ENCODE data around the gene CAPSL. TPM values are rescaled to one million over a fixed set of nuclear protein-coding genes. Genes with fewer than 3 reads are reported as not detected.

Gene CAPSL
- total RNA-seq, 1 donor from 2014 or later = not detected

DNA sequence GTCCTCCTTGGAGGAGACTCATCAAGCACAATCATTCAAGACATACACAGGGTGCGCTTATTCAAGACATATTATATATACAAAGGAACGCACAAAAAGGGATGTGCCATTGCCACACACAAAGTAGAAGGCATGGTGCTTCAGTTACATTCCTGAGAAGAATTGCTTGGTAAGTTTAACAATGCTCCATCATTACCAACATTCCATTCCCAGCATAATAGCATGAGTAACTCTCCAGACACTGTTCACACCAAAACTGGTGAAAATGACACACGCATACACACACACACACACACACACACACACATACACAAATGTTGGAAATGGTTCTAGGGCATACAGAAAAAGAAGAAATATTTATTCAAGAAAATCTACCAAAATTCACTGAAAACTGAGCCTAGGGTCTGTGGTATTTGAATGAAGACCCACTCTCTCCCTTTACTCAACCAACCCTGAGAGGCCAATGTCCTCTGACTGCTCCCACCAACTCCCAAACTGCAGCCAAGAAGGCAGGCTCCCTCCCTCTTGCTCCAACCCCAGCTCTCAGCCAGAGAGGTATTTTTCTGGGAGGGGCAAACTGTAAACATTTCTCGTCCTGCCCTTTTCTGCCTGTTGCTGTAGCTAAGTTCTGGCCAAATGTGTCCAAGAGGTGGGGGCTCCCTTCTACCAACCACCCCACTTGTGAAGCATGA, 32.9 kb upstream of the CAPSL start:
- H3K4me3 Mint-ChIP-seq = no peak overlapping the region
- no peak for DNase-seq (ENCODE audit: low read depth, low spot score)
- TF ChIP-seq, protein P1, sequence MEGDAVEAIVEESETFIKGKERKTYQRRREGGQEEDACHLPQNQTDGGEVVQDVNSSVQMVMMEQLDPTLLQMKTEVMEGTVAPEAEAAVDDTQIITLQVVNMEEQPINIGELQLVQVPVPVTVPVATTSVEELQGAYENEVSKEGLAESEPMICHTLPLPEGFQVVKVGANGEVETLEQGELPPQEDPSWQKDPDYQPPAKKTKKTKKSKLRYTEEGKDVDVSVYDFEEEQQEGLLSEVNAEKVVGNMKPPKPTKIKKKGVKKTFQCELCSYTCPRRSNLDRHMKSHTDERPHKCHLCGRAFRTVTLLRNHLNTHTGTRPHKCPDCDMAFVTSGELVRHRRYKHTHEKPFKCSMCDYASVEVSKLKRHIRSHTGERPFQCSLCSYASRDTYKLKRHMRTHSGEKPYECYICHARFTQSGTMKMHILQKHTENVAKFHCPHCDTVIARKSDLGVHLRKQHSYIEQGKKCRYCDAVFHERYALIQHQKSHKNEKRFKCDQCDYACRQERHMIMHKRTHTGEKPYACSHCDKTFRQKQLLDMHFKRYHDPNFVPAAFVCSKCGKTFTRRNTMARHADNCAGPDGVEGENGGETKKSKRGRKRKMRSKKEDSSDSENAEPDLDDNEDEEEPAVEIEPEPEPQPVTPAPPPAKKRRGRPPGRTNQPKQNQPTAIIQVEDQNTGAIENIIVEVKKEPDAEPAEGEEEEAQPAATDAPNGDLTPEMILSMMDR (conservative IDR thresholded peaks at IDR 0.05) = no peak
- peaks cover 16% of the 10 kb centered on the region for H3K27me3 Mint-ChIP-seq (ENCODE audit: low read depth)
- no peaks in the 10 kb centered on the region for H3K4me1 Mint-ChIP-seq
- H3K27ac Mint-ChIP-seq (ENCODE audit: unreplicated experiment) = no peak overlapping the region
- no peaks in the 10 kb centered on the region for H3K36me3 Mint-ChIP-seq (ENCODE audit: low read depth)
- H3K9me3 Mint-ChIP-seq = peaks cover 5% of the 10 kb centered on the region

GRCh38 chr5:35963381-35963843, 25.0 kb upstream of the CAPSL start:
- no peak for DNase-seq (ENCODE audit: low read depth, low spot score)
- TF ChIP-seq, protein P1 (conservative IDR thresholded peaks at IDR 0.05) = peak; percentile 63
- Mint-ChIP-seq H3K27ac (ENCODE audit: unreplicated experiment) (no peak overlapping the region), H3K4me3 (no peak overlapping the region), H3K27me3 (ENCODE audit: low read depth) (peaks cover 40% of the 10 kb centered on the region), H3K9me3 (peaks cover 6% of the 10 kb centered on the region), H3K4me1 (no peaks in the 10 kb centered on the region), H3K36me3 (ENCODE audit: low read depth) (peaks cover 2% of the 10 kb centered on the region)

- no peak for DNase-seq (ENCODE audit: low read depth, low spot score)
- TF ChIP-seq, protein P1 (conservative IDR thresholded peaks at IDR 0.05) = no peak
- no peak overlapping the region for H3K4me3 Mint-ChIP-seq
- peaks cover 8% of the 10 kb centered on the region for H3K9me3 Mint-ChIP-seq
- peaks cover 36% of the 10 kb centered on the region for H3K27me3 Mint-ChIP-seq (ENCODE audit: low read depth)
- H3K4me1 Mint-ChIP-seq = no peaks in the 10 kb centered on the region
- H3K36me3 Mint-ChIP-seq (ENCODE audit: low read depth) = peaks cover 2% of the 10 kb centered on the region
- H3K27ac Mint-ChIP-seq (ENCODE audit: unreplicated experiment) = no peak overlapping the region
Observed at GRCh38 chr5:35960328-35960727, 21.9 kb upstream of the CAPSL start.

- TF ChIP-seq, protein P1 (conservative IDR thresholded peaks at IDR 0.05) = no peak
- Mint-ChIP-seq H3K36me3 (ENCODE audit: low read depth) (no peaks in the 10 kb centered on the region), H3K4me3 (no peak overlapping the region), H3K27ac (ENCODE audit: unreplicated experiment) (no peak overlapping the region), H3K4me1 (no peaks in the 10 kb centered on the region), H3K9me3 (peaks cover 6% of the 10 kb centered on the region), H3K27me3 (ENCODE audit: low read depth) (peaks cover 58% of the 10 kb centered on the region)
- DNase-seq (ENCODE audit: low read depth, low spot score) = no peak
Observed at GRCh38 chr5:35956429-35956828, 18.0 kb upstream of the CAPSL start.

- TF ChIP-seq, protein P1 (conservative IDR thresholded peaks at IDR 0.05) = no peak
- DNase-seq (ENCODE audit: low read depth, low spot score) = no peak
Observed at GRCh38 chr5:35954175-35954574, 15.8 kb upstream of the CAPSL start.

More at GRCh38 chr5:35954175-35954574, 15.8 kb upstream of the CAPSL start:
- H3K36me3 Mint-ChIP-seq (ENCODE audit: low read depth) = no peaks in the 10 kb centered on the region
- H3K9me3 Mint-ChIP-seq = peaks cover 6% of the 10 kb centered on the region
- H3K27ac Mint-ChIP-seq (ENCODE audit: unreplicated experiment) = no peak overlapping the region
- H3K27me3 Mint-ChIP-seq (ENCODE audit: low read depth) = peaks cover 48% of the 10 kb centered on the region
- H3K4me1 Mint-ChIP-seq = no peaks in the 10 kb centered on the region
- H3K4me3 Mint-ChIP-seq = no peak overlapping the region

Data from neural crest cell (in vitro differentiated cells).